A673 (cell line): ENCODE measurements around the gene DCHS1. TPM values are rescaled to one million over a fixed set of nuclear protein-coding genes. Genes with fewer than 3 reads are reported as not detected.

Experiments
- BruUV-seq: library from RNA; stranded (reverse); fragments of 400-500 nt; replicated peaks from 2 replicates; lab custom pipeline; 2021; lab: Mats Ljungman, UMichigan
- CTCF ChIA-PET: fragments of 300-600 bp; sonication (Branson Sonifier 250); formaldehyde crosslinking; loops from one replicate; lab custom pipeline; 2022; ENCODE audit warnings: antibody characterized with exemption; lab: Charles Lee
- POLR2A ChIA-PET: fragments of 300-600 bp; sonication (Branson Sonifier 250); formaldehyde crosslinking; loops from one replicate; lab custom pipeline; 2022; ENCODE audit warnings: antibody characterized with exemption; ENCODE audit not compliant: low non-redundant PET; lab: Charles Lee
- DNase-seq: peaks from one replicate; pipeline ENCODE4 v3.0.0-alpha.2; 2015; ENCODE audit warnings: low spot score
- H3K27ac ChIP-seq: fragments of 200-600 bp; sonication (generic); 2 replicates; pipeline ENCODE4 v1.5.1; 2016; ENCODE audit warnings: mixed run types, low read depth, mild to moderate bottlenecking, mixed read lengths, antibody characterized with exemption, low read length; ENCODE audit not compliant: poor library complexity, severe bottlenecking
- H3K27me3 ChIP-seq: fragments of 200-600 bp; sonication (generic); replicated peaks from 2 replicates; pipeline ENCODE4 v1.6.1; 2017; ENCODE audit warnings: mixed run types, low read depth, mild to moderate bottlenecking, mixed read lengths, antibody characterized with exemption, low read length; ENCODE audit not compliant: insufficient read depth, poor library complexity
- H3K36me3 ChIP-seq: fragments of 200-600 bp; sonication (generic); 2 replicates; pipeline ENCODE4 v1.6.1; 2016; ENCODE audit warnings: mixed run types, mild to moderate bottlenecking, mixed read lengths, antibody characterized with exemption, low read length; ENCODE audit not compliant: insufficient read depth, poor library complexity, severe bottlenecking
- H3K4me1 ChIP-seq: fragments of 200-600 bp; sonication (generic); 2 replicates; pipeline ENCODE4 v1.6.1; 2017; ENCODE audit warnings: mixed run types, mild to moderate bottlenecking, mixed read lengths, antibody characterized with exemption, low read length; ENCODE audit not compliant: insufficient read depth, poor library complexity, severe bottlenecking
- H3K4me3 ChIP-seq: fragments of 200-600 bp; sonication (generic); 2 replicates; pipeline ENCODE4 v1.5.1; 2016; ENCODE audit warnings: low read depth, mixed run types, mild to moderate bottlenecking, mixed read lengths, low read length; ENCODE audit not compliant: poor library complexity, severe bottlenecking
- H3K9me3 ChIP-seq: fragments of 200-600 bp; sonication (generic); 2 replicates; pipeline ENCODE4 v1.6.1; 2016; ENCODE audit warnings: mixed run types, low read depth, mild to moderate bottlenecking, mixed read lengths, antibody characterized with exemption, low read length; ENCODE audit not compliant: poor library complexity, severe bottlenecking
- CTCF ChIP-seq: fragments of 300-800, 200-600 bp; sonication (generic); conservative IDR thresholded peaks from 2 replicates; pipeline ENCODE4 v1.5.1; 2017; ENCODE audit warnings: low read depth, mild to moderate bottlenecking, antibody characterized with exemption, low read length, moderate library complexity, mixed read lengths
- EZH2 ChIP-seq: fragments of 200-600 bp; sonication (generic); IDR thresholded peaks from 2 replicates; pipeline ENCODE4 v1.6.1; 2017; ENCODE audit warnings: borderline replicate concordance, low read depth, mild to moderate bottlenecking, mixed read lengths, antibody characterized with exemption, low read length; ENCODE audit not compliant: poor library complexity, severe bottlenecking
- intact Hi-C: fragments of 100-400 bp; cut with micrococcal nuclease; formaldehyde crosslinking; loops from one replicate; pipeline ENCODE4 v1.10.0; 2022; ENCODE audit not compliant: unreplicated experiment
- total RNA-seq: library from RNA; stranded (reverse); gene quantifications from 2 replicates; pipeline ENCODE4 v1.2.3, GENCODE V29; 2021

DCHS1 gene
- total RNA-seq, 1 experiment from 2014 or later = 17.6 TPM

GRCh38 chr11:6638429-6638828 is 17.2 kb downstream of the DCHS1 start:
- no TSS peak for BruUV-seq
- Histone ChIP-seq H3K9me3 (no peaks in the 10 kb centered on the region), H3K36me3 (no peaks in the 10 kb centered on the region), H3K27me3 (no peaks in the 10 kb centered on the region), H3K4me3 (no peak overlapping the region), H3K27ac (no peak overlapping the region), H3K4me1 (no peaks in the 10 kb centered on the region)
- no peak for DNase-seq
- ChIA-PET POLR2A (no interaction called here), CTCF (no interaction called here)
- intact Hi-C loops = no loop called here
- TF ChIP-seq EZH2 = no peak
- no peak for TF ChIP-seq CTCF

GRCh38 chr11:6637871-6638270 is 17.7 kb downstream of the DCHS1 start:
- no TSS peak for BruUV-seq
- POLR2A ChIA-PET = no interaction called here

GRCh38 chr11:6636480-6636879 is 19.1 kb downstream of the DCHS1 start:
- ChIA-PET CTCF (no interaction called here), POLR2A (no interaction called here)
- no peak for DNase-seq
- TF ChIP-seq CTCF (no peak), EZH2 (no peak)
- Histone ChIP-seq H3K9me3 (no peaks in the 10 kb centered on the region), H3K36me3 (no peaks in the 10 kb centered on the region), H3K27ac (no peak overlapping the region), H3K4me3 (no peak overlapping the region), H3K27me3 (no peaks in the 10 kb centered on the region), H3K4me1 (no peaks in the 10 kb centered on the region)
- BruUV-seq = no TSS peak
- intact Hi-C loops = no loop called here

More at GRCh38 chr11:6637871-6638270, 17.7 kb downstream of the DCHS1 start:
- DNase-seq = no peak
- Histone ChIP-seq H3K9me3 (no peaks in the 10 kb centered on the region), H3K27me3 (no peaks in the 10 kb centered on the region), H3K27ac (no peak overlapping the region), H3K36me3 (no peaks in the 10 kb centered on the region), H3K4me3 (no peak overlapping the region), H3K4me1 (no peaks in the 10 kb centered on the region)
- no peak for TF ChIP-seq EZH2
- TF ChIP-seq CTCF = no peak
- CTCF ChIA-PET = no interaction called here
- intact Hi-C loops = no loop called here
